BE2C (cell line): ENCODE results near the gene CHST11.

ENCODE experiments used
- DNase-seq: peaks from one replicate; pipeline ENCODE4 v3.0.0-alpha.2; 2020
- H3K27me3 ChIP-seq: fragments of 250-450 bp; sonication (Bioruptor Pico); 2 replicates; pipeline ENCODE4 v1.5.1; 2020; ENCODE audit warnings: mild to moderate bottlenecking
- H3K36me3 ChIP-seq: fragments of 250-450 bp; sonication (Bioruptor Pico); 2 replicates; pipeline ENCODE4 v1.5.1; 2020; ENCODE audit warnings: mild to moderate bottlenecking
- H3K4me1 ChIP-seq: fragments of 250-450 bp; sonication (Bioruptor Pico); 2 replicates; pipeline ENCODE4 v1.5.1; 2020
- H3K4me3 ChIP-seq: 2 replicates; pipeline ENCODE4 v1.5.1; 2011; ENCODE audit warnings: low read depth, low read length
- H3K9me3 ChIP-seq: fragments of 250-450 bp; sonication (Bioruptor Pico); 2 replicates; pipeline ENCODE4 v1.5.1; 2020
- TF ChIP-seq, protein P1 (sequence below): IDR thresholded peaks from 2 replicates; pipeline ENCODE4 v1.5.1; 2012; ENCODE audit warnings: mild to moderate bottlenecking, low read depth, low read length

The CHST11 gene

DNA sequence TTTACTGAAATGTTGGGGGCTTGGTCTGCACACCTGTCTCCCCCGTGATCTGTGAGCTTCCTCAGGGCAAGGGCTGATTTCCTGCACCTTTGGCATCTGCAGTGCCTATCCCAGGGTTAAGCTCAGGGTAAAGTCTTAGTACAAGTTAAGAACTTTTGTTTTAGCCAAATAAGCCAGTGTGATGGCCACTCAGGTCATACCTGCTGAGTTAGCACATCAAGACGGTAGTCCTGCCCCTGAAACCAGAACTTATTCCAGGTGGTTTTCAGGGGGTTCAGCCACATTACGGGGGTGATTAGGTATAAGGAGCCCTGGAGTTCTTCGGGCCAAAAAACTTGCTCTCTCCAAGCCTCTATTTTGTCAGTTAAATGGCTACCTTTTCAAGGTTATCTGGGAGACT is 21.6 kb upstream of the CHST11 start:
- TF ChIP-seq, protein P1, sequence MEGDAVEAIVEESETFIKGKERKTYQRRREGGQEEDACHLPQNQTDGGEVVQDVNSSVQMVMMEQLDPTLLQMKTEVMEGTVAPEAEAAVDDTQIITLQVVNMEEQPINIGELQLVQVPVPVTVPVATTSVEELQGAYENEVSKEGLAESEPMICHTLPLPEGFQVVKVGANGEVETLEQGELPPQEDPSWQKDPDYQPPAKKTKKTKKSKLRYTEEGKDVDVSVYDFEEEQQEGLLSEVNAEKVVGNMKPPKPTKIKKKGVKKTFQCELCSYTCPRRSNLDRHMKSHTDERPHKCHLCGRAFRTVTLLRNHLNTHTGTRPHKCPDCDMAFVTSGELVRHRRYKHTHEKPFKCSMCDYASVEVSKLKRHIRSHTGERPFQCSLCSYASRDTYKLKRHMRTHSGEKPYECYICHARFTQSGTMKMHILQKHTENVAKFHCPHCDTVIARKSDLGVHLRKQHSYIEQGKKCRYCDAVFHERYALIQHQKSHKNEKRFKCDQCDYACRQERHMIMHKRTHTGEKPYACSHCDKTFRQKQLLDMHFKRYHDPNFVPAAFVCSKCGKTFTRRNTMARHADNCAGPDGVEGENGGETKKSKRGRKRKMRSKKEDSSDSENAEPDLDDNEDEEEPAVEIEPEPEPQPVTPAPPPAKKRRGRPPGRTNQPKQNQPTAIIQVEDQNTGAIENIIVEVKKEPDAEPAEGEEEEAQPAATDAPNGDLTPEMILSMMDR = no peak
- DNase-seq = no peak
- Histone ChIP-seq H3K27me3 (no peaks in the 10 kb centered on the region), H3K9me3 (no peaks in the 10 kb centered on the region), H3K36me3 (no peaks in the 10 kb centered on the region), H3K4me3 (no peak overlapping the region), H3K4me1 (peaks cover 6% of the 10 kb centered on the region; the same call in 1 of the 2 replicates)

DNA sequence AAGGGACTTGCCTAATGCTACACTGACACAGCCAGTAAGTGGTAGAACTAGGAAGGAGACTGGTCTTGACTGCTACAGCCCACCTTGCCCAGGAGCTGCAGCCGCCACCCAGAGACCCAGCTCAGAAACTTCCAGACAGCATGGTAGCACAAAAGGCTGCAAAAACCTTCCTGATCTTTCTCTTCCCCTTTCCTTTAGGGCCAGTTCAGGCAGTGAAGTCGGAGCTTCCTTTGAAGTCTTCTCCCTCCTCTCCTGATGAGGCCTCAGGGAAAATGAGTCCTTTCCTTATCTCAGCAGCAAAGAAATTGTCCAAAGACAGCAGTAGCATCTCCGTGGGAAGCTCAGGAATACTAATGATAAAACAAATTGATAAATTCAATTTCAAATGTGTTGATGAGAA is 21.0 kb upstream of the CHST11 start:
- DNase-seq = no peak
- TF ChIP-seq, protein P1 = no peak
- H3K4me1 ChIP-seq = peaks cover 6% of the 10 kb centered on the region; the same call in 1 of the 2 replicates
- H3K36me3 ChIP-seq = no peaks in the 10 kb centered on the region
- H3K9me3 ChIP-seq = no peaks in the 10 kb centered on the region
- H3K4me3 ChIP-seq = no peak overlapping the region
- H3K27me3 ChIP-seq = no peaks in the 10 kb centered on the region

DNA sequence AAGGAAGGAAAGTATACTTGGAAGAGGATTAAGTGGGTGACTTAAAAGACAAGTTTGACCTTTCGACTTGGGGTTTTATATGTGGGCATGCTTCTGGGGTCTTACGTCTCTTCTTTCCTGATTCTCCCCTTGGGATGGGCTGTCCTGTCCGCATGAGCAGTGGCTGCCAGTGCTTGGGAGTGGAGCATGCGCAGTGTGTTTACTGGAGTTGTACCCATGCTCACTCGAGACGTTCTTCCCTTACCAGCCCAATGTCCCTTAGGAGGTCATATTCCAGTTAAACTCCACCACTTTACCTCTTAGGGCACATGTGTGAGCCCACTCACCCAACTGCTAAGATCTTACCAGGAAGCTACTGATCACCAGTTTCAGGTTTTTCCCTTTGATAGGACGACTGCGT is 20.0 kb upstream of the CHST11 start:
- Histone ChIP-seq H3K9me3 (no peaks in the 10 kb centered on the region), H3K27me3 (no peaks in the 10 kb centered on the region), H3K4me1 (peaks cover 6% of the 10 kb centered on the region; the same call in 1 of the 2 replicates), H3K36me3 (no peaks in the 10 kb centered on the region), H3K4me3 (no peak overlapping the region)
- TF ChIP-seq, protein P1 = no peak
- DNase-seq = no peak

DNA sequence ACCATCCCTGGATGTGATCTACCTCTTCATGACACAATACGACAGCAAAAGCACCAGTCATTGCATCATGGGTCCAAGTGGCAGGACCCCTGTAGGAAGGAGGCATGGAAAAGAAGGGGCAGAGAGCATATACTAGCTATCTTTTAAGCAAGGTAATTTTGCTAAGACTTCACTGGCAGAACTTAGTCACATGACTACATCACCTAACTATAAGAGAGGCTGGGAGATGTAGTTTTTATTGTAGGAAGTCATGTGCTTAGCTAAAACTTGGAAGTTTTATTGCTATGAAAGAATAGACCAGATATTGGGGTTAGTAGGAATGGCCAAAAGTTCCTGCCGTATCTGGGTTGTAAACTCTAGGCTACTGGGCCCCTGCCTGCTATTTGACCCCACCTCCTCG is 18.6 kb upstream of the CHST11 start:
- H3K36me3 ChIP-seq = no peaks in the 10 kb centered on the region
- no peaks in the 10 kb centered on the region for H3K9me3 ChIP-seq
- TF ChIP-seq, protein P1 = no peak
- H3K27me3 ChIP-seq = no peaks in the 10 kb centered on the region
- DNase-seq = no peak
- no peak overlapping the region for H3K4me3 ChIP-seq
- H3K4me1 ChIP-seq = peaks cover 6% of the 10 kb centered on the region; the same call in 1 of the 2 replicates

DNA sequence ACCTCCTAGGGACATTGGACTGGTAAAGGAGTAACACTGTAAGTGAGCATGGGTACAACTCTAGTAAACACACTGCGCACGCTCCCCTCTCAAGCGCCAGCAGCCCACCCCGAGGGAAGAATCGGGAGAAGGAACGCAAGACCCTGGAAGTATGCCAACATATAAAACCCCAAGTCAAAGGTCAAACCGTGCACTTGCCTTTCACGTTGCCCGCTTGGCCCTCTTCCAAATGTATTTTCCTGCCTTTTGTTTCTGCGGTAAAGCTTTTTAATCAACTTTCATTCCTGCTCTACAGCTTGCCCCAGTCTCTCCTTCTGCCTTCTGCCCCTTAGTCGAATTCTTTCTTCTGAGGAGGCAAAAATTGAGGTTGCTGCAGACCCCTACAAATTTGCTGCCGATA is 17.6 kb upstream of the CHST11 start:
- H3K9me3 ChIP-seq = no peaks in the 10 kb centered on the region
- peaks cover 6% of the 10 kb centered on the region; the same call in 1 of the 2 replicates for H3K4me1 ChIP-seq
- no peak overlapping the region for H3K4me3 ChIP-seq
- TF ChIP-seq, protein P1 = no peak
- H3K27me3 ChIP-seq = no peaks in the 10 kb centered on the region
- H3K36me3 ChIP-seq = no peaks in the 10 kb centered on the region
- DNase-seq = no peak

DNA sequence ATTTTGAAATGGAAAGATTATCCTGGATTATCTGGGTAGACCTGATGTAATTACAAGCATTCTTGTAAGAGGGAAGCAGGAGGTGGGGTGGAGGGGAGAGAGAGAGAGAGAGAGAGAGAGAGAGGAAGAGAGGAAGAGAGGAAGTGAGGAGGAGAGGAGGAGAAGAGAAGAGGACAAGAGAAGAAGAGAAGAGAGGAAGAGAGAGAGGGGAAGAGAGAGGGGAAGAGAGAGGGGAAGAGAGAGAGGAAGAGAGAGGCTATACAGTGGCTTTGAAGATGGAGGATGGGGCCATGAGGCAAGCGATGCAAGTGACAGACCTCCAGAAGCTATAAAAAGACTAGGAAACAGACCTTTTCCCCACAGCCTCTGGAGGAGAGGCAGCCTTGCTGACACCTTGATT is 13.7 kb upstream of the CHST11 start:
- Histone ChIP-seq H3K4me3 (no peak overlapping the region), H3K36me3 (no peaks in the 10 kb centered on the region), H3K9me3 (no peaks in the 10 kb centered on the region), H3K27me3 (no peaks in the 10 kb centered on the region), H3K4me1 (peaks cover 6% of the 10 kb centered on the region; the same call in 1 of the 2 replicates)
- TF ChIP-seq, protein P1 = no peak
- no peak for DNase-seq
